ENCODE measurements around the gene MAN2B2. TPM values are rescaled to one million over a fixed set of nuclear protein-coding genes. Genes with fewer than 3 reads are reported as not detected.

MAN2B2 gene
- total RNA-seq, 4 donors from 2014 or later = 23.1 to 41.2 (median 32.5) TPM

DNA sequence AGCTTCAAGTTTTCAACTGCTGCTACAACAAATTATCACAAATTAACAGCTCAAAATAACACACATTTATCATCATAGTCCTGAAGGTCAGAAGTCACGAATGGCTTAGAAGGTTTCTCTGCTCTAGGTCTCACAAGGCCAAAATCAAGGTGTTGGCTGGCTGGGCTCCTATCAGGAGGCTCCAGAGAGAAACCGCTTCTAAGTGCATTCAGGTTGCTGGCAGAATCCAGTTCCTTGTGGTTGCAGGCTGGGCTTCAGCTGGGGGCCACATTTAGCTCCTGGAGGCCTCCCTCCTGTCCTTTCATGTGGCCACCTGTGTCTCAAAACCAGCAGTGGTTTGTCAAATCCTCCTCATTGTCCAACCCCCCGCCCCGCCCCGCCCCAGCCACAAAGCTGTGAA lies 80.9 kb downstream of the MAN2B2 start:
- no peak for DNase-seq
- no peaks in the 10 kb centered on the region for H3K27me3 ChIP-seq
- no peaks in the 10 kb centered on the region for H3K9me3 ChIP-seq
- no peaks in the 10 kb centered on the region for H3K36me3 ChIP-seq
- no peak for TF ChIP-seq POLR2A (IDR thresholded peaks at IDR 0.05)
- no peak for TF ChIP-seq CTCF (IDR thresholded peaks at IDR 0.05)
- H3K27ac ChIP-seq = no peak overlapping the region
- H3K4me3 ChIP-seq = no peak overlapping the region
- H3K4me1 ChIP-seq = peaks cover 0 to 3% (median 0%) of the 10 kb centered on the region in 4 donors

- DNase-seq = no peak
- Histone ChIP-seq H3K27ac (no peak overlapping the region), H3K36me3 (no peaks in the 10 kb centered on the region), H3K9me3 (no peaks in the 10 kb centered on the region), H3K27me3 (no peaks in the 10 kb centered on the region), H3K4me1 (peaks cover 0 to 3% (median 0%) of the 10 kb centered on the region in 4 donors), H3K4me3 (no peak overlapping the region)
- no peak for TF ChIP-seq CTCF (IDR thresholded peaks at IDR 0.05)
- TF ChIP-seq POLR2A (IDR thresholded peaks at IDR 0.05) = no peak
Observed at GRCh38 chr4:6657242-6658208, 82.5 kb downstream of the MAN2B2 start.

- H3K36me3 ChIP-seq = no peaks in the 10 kb centered on the region
- no peak for DNase-seq
- no peaks in the 10 kb centered on the region for H3K27me3 ChIP-seq
- no peaks in the 10 kb centered on the region for H3K9me3 ChIP-seq
- H3K4me1 ChIP-seq = peaks cover 0 to 3% (median 0%) of the 10 kb centered on the region in 4 donors
- peak overlapping the region in 2 of 4 donors; percentile 32 to 45 for H3K4me3 ChIP-seq
- TF ChIP-seq POLR2A (IDR thresholded peaks at IDR 0.05) (no peak), CTCF (IDR thresholded peaks at IDR 0.05) (no peak)
- H3K27ac ChIP-seq = peak overlapping the region in 1 of 4 donors; percentile 23
Observed at GRCh38 chr4:6658209-6658595, 83.2 kb downstream of the MAN2B2 start.

GRCh38 chr4:6658597-6659075 lies 83.6 kb downstream of the MAN2B2 start:
- Histone ChIP-seq H3K27ac (peak overlapping the region in 2 of 4 donors; percentile 23 to 57), H3K9me3 (no peaks in the 10 kb centered on the region), H3K4me1 (peaks cover 0 to 3% (median 0%) of the 10 kb centered on the region in 4 donors), H3K4me3 (peak overlapping the region; percentile 31 to 47 (median 38)), H3K27me3 (no peaks in the 10 kb centered on the region), H3K36me3 (no peaks in the 10 kb centered on the region)
- TF ChIP-seq CTCF (IDR thresholded peaks at IDR 0.05) = no peak
- TF ChIP-seq POLR2A (IDR thresholded peaks at IDR 0.05) = no peak
- DNase-seq = peak in 1 of 3 donors; percentile 52

- peaks cover 0 to 4% (median 2%) of the 10 kb centered on the region in 4 donors for H3K4me1 ChIP-seq
- no peak overlapping the region for H3K4me3 ChIP-seq
- TF ChIP-seq CTCF (IDR thresholded peaks at IDR 0.05) (no peak), POLR2A (IDR thresholded peaks at IDR 0.05) (no peak)
- no peaks in the 10 kb centered on the region for H3K9me3 ChIP-seq
- H3K27me3 ChIP-seq = no peaks in the 10 kb centered on the region
- DNase-seq = no peak
- H3K36me3 ChIP-seq = no peaks in the 10 kb centered on the region
- H3K27ac ChIP-seq = no peak overlapping the region
Observed at GRCh38 chr4:6659897-6660296, 84.9 kb downstream of the MAN2B2 start.
